Lower leg skin (tissue), 4 donors: ENCODE data around the gene PMPCA. TPM values are rescaled to one million over a fixed set of nuclear protein-coding genes. Genes with fewer than 3 reads are reported as not detected.

Experiments
- DNase-seq, 2 donors: peaks; one replicate each; pipeline ENCODE4 v3.0.0-alpha.2; 2019; ENCODE audit warnings: low spot score in 2 of 2
- H3K4me3 ChIP-seq: fragments of 200-600 bp; sonication (generic); 2 replicates; pipeline ENCODE4 v1.5.1; 2017; ENCODE audit warnings: mild to moderate bottlenecking, low read depth; ENCODE audit not compliant: poor library complexity, severe bottlenecking
- CTCF ChIP-seq, 3 donors: fragments of 450-650 bp; IDR thresholded peaks; one replicate each; pipeline ENCODE4 v1.5.1; 2016; ENCODE audit warnings: antibody characterized with exemption in 3 of 3, mild to moderate bottlenecking in 3 of 3, moderate library complexity in 2 of 3
- POLR2A ChIP-seq, 2 donors: fragments of 450-650 bp; IDR thresholded peaks; one replicate each; pipeline ENCODE4 v1.6.1; 2016 to 2017; ENCODE audit warnings: antibody characterized with exemption in 2 of 2, mild to moderate bottlenecking in 1 of 2, moderate library complexity in 1 of 2
- WGBS, 2 donors: methylation state at CpG; one replicate each; pipeline ENCODE4 v1.1.5; 2018; 5-methylcytosine and 5-hydroxymethylcytosine counted together
- intact Hi-C: fragments of 100-400 bp; cut with DNase I; formaldehyde crosslinking; loops from one replicate; pipeline ENCODE4 v1.15.0; 2023; ENCODE audit warnings: low total_unique reads
- total RNA-seq, 4 donors: library from RNA; depleted of rRNA; stranded (reverse); fragments of >200 nt; gene quantifications; one replicate each; pipeline ENCODE4 v1.1.0, GENCODE V29; 2016

Gene PMPCA
- total RNA-seq, 4 donors from 2014 or later: 35.9 to 59.6 (median 38.1) TPM

GRCh38 chr9:136363949-136364748, 46.3 kb upstream of the PMPCA start:
- intact Hi-C loops: no loop called here
- WGBS, 2 donors: 25 to 32% methylated on average over 50 to 53 of the region's 54 CpGs
- H3K4me3 ChIP-seq: no peak overlapping the region
- TF ChIP-seq CTCF (IDR thresholded peaks at IDR 0.05): no peak
- no peak for TF ChIP-seq POLR2A (IDR thresholded peaks at IDR 0.05)
- no peak for DNase-seq

GRCh38 chr9:136364942-136365774, 45.3 kb upstream of the PMPCA start:
- TF ChIP-seq CTCF (IDR thresholded peaks at IDR 0.05) (no peak), POLR2A (IDR thresholded peaks at IDR 0.05) (no peak)
- H3K4me3 ChIP-seq: no peak overlapping the region
- intact Hi-C loops: no loop called here
- WGBS, 2 donors: 68 to 70% methylated on average over 15 to 29 of the region's 31 CpGs
- DNase-seq: no peak

GRCh38 chr9:136365775-136366222, 44.7 kb upstream of the PMPCA start:
- no peak overlapping the region for H3K4me3 ChIP-seq
- 65 to 85% methylated on average over 9 of the region's 9 CpGs for WGBS, 2 donors
- no peak for DNase-seq
- intact Hi-C loops: no loop called here
- TF ChIP-seq CTCF (IDR thresholded peaks at IDR 0.05) (no peak), POLR2A (IDR thresholded peaks at IDR 0.05) (no peak)

GRCh38 chr9:136366826-136367225, 43.6 kb upstream of the PMPCA start:
- DNase-seq: no peak
- H3K4me3 ChIP-seq: no peak overlapping the region
- 90 to 92% methylated on average over 6 to 9 of the region's 9 CpGs for WGBS, 2 donors
- intact Hi-C loops: no loop called here
- TF ChIP-seq CTCF (IDR thresholded peaks at IDR 0.05) (no peak), POLR2A (IDR thresholded peaks at IDR 0.05) (no peak)

- WGBS, 2 donors: 78 to 79% methylated on average over 38 to 41 of the region's 45 CpGs
- no peak for DNase-seq
- intact Hi-C loops: no loop called here
- H3K4me3 ChIP-seq: no peak overlapping the region
- no peak for TF ChIP-seq CTCF (IDR thresholded peaks at IDR 0.05)
- TF ChIP-seq POLR2A (IDR thresholded peaks at IDR 0.05): no peak
Observed at GRCh38 chr9:136367296-136368145, 42.9 kb upstream of the PMPCA start.
